GM10248 (cell line): ENCODE measurements around the gene SEC16A.

ENCODE experiments used
- CTCF ChIA-PET: fragments of 300-600 bp; sonication (Branson Sonifier 250); formaldehyde crosslinking; extraction: SDS; loops from one replicate; lab custom pipeline; 2021; ENCODE audit warnings: antibody characterized with exemption; lab: Yijun Ruan, JAX
- POLR2A ChIA-PET: fragments of 350-650 bp; sonication (Branson Sonifier 250); formaldehyde crosslinking; extraction: SDS; loops from one replicate; lab custom pipeline; 2020; ENCODE audit warnings: antibody characterized with exemption; lab: Yijun Ruan, JAX
- DNase-seq: peaks from one replicate; pipeline ENCODE4 v3.0.0; 2012; ENCODE audit errors: extremely low spot score
- TF ChIP-seq, protein P1 (sequence below): IDR thresholded peaks from 2 replicates; pipeline ENCODE4 v1.5.1; 2012; ENCODE audit warnings: mild to moderate bottlenecking, low read depth; ENCODE audit errors: extremely low read depth, missing control alignments, control extremely low read depth

Gene SEC16A

DNA sequence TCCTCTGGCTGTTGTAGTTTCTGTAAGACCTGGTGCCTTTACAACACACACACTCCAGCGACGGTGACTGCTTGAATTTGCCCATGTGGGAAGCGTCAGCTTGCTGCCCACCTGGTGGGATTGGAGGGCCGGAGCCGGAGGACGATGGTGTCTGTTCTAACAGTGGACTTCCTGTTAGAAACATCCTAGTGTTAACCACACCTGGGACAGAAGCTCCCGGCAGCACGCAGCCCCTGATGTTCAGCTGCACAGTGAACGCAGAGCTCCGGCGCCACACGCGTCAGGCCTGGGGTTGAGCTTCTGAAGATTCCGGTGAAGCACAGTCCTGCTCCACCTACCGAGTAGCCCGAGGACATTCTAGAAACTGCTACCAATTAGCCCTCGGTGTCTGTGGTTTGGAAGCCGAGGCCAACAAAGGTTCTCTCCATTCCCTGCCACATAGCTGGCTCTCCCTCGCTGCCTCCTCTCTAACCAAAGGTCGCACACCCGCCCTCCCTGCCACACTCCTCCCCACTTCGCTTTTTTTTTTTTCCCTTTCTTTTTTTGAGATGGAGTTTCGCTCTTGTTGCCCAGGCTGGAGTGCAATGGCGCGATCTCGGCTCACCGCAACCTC, 58.0 kb downstream of the SEC16A start:
- TF ChIP-seq, protein P1, sequence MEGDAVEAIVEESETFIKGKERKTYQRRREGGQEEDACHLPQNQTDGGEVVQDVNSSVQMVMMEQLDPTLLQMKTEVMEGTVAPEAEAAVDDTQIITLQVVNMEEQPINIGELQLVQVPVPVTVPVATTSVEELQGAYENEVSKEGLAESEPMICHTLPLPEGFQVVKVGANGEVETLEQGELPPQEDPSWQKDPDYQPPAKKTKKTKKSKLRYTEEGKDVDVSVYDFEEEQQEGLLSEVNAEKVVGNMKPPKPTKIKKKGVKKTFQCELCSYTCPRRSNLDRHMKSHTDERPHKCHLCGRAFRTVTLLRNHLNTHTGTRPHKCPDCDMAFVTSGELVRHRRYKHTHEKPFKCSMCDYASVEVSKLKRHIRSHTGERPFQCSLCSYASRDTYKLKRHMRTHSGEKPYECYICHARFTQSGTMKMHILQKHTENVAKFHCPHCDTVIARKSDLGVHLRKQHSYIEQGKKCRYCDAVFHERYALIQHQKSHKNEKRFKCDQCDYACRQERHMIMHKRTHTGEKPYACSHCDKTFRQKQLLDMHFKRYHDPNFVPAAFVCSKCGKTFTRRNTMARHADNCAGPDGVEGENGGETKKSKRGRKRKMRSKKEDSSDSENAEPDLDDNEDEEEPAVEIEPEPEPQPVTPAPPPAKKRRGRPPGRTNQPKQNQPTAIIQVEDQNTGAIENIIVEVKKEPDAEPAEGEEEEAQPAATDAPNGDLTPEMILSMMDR = no peak
- ChIA-PET CTCF (interaction anchor here (1.3 to 2.8 kb wide), 5 partner anchors 10 to 194 kb away, joined by 3 to 10 read pairs (median 5); no protein-coding TSS in a partner anchor), POLR2A (interaction anchor here (0.7 to 1.7 kb wide), 3 partner anchors 11 to 51 kb away, joined by 3 to 7 read pairs (median 5); no protein-coding TSS in a partner anchor)
- DNase-seq = no peak

DNA sequence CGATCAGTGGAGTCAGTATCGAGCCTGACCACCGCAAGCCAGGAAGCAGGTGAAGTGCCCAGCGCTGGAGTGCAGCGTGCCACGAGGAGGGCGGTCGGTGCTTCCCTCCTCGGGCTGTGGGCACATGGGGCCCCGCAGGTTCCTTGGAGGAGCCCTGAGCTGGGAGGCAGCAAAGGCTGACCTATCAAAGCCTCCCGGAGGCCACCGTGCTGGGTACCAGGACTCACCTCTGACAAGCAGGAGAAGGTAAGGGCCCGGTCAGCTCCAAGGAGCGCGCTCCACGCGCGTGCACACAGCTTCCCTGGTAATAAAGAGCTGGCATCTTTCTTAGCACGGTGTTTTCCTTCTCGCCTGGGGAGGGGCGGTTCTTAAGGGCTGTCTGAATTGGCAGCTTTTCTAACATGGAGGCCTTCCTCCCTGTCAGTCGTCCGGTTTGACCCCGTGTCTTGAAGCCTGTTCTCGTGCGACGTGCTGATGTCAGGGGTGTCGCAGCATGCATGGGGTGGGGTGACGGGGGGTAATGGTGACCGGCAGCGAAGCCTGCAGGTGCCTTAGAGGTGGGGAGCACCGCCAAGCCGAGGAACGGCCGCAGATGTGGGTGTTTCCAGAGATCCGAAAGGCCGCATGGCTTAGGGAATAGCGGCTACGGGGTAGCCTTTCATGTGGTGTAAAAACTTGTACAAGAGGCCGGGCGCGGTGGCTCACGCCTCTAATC, 59.3 kb downstream of the SEC16A start:
- CTCF ChIA-PET = interaction anchor here (1.5 to 1.8 kb wide), 3 partner anchors 15 to 195 kb away, joined by 3 to 6 read pairs (median 5); no protein-coding TSS in a partner anchor
- DNase-seq = no peak
- POLR2A ChIA-PET = interaction anchor here (0.8 to 1.7 kb wide), 2 partner anchors 10 to 52 kb away, joined by 3 to 5 read pairs; no protein-coding TSS in a partner anchor
- TF ChIP-seq, protein P1 = no peak

DNA sequence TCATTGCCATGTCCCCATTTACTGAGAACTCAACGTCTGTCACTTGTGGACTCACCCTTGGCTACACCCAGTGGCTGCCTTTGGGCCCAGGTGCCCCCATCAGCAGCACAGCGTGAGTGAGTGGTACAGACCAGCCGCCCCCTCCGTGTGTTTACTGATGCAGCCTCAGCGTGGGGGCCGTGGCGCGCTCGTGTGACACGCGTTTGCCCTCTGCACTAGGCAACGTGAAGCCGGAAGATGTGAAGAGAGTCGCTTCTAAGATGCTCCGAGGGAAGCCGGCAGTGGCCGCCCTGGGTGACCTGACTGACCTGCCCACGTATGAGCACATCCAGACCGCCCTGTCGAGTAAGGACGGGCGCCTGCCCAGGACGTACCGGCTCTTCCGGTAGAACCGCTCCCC, 60.0 kb downstream of the SEC16A start:
- ChIA-PET POLR2A (no interaction called here), CTCF (no interaction called here)
- TF ChIP-seq, protein P1 = no peak
- no peak for DNase-seq

DNA sequence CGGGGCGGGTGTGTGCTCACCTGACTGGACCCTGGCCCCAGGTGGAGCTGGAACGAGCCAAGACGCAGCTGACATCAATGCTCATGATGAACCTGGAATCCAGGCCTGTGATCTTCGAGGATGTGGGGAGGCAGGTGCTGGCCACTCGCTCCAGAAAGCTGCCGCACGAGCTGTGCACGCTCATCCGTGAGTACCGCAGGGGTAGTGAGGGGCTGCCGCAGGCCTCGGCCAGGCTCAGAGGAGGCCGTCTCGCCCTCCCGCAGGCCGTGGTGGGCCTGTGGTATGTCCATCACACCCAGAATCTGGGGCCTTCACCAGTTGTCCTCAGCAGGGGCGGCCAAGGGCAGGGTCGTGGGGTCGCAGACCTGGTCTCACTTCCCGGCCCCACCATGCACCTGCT, 61.0 kb downstream of the SEC16A start:
- CTCF ChIA-PET = no interaction called here
- TF ChIP-seq, protein P1 = no peak
- no peak for DNase-seq
- POLR2A ChIA-PET = no interaction called here

DNA sequence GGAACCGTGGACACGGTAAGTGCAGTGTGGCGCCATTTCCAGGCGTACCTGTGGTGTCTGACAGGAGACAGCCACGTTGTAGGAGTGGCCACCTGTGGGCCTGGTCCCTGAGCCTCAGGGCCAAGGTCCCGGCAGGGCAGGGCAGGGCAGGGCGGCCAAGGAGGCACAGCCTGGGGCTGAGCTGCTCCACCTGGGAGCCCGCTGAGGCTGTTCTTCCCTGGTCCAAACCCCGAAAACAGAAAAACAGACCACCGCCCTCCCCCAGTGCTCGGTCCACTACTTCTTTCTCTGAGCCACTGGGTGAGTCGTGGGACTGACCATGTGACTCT, 63.8 kb downstream of the SEC16A start:
- TF ChIP-seq, protein P1 = no peak
- no peak for DNase-seq
- CTCF ChIA-PET = interaction anchor here (1.1 kb wide), 1 partner anchor 16 kb away, joined by 4 read pairs; no protein-coding TSS in a partner anchor
- POLR2A ChIA-PET = interaction anchor here (0.5 kb wide), 1 partner anchor 732 kb away, joined by 6 read pairs; no protein-coding TSS in a partner anchor

DNA sequence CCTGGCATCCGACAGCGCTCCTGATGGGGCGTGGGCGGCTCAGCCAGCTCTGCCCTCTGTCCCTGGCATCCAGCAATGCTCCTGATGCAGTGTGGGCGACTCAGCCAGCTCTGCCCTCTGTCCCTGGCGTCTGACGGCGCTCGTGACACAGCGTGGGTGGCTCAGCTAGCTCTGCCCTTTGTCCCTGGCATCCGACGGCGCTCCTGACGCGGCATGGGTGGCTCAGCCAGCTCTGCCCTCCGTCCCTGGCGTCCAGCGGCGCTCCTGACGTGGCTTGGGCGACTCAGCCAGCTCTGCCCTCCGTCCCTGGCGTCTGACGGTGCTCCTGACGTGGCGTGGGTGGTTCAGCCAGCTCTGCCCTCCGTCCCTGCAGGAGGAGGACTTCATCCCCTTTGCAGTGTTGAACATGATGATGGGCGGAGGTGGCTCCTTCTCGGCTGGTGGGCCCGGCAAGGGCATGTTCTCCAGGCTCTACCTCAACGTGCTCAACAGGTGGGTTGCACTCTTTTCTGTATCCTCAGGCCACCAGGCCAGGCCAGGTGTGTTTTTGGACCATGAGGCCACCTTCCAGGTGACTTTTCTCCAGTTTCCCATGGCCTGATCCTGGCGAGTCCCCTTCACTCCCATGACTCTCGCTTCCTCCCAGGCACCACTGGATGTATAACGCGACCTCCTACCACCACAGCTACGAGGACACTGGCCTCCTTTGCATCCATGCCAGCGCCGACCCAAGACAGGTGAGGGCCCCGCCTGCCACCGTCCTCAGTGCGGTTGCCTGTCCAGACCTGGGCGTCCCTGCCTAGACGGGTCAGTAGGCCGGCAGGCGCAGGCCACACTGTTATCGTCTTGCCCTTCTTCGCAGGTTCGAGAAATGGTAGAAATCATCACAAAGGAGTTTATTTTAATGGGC, 64.4 kb downstream of the SEC16A start:
- no peak for DNase-seq
- ChIA-PET CTCF (interaction anchor here (1.1 to 1.4 kb wide), 3 partner anchors 17 to 22 kb away, joined by 3 to 4 read pairs (median 3); no protein-coding TSS in a partner anchor), POLR2A (no interaction called here)
- TF ChIP-seq, protein P1 = no peak
